HG03520 (cell line): Measurements from ENCODE around the gene RILP.

Experiments used
- ATAC-seq: cut with Tn5 transposase; IDR thresholded peaks from one replicate; pipeline ENCODE4 v1.9.1; 2021; ENCODE audit warnings: mild to moderate bottlenecking, moderate library complexity; ENCODE audit not compliant: unreplicated experiment

Gene RILP

DNA sequence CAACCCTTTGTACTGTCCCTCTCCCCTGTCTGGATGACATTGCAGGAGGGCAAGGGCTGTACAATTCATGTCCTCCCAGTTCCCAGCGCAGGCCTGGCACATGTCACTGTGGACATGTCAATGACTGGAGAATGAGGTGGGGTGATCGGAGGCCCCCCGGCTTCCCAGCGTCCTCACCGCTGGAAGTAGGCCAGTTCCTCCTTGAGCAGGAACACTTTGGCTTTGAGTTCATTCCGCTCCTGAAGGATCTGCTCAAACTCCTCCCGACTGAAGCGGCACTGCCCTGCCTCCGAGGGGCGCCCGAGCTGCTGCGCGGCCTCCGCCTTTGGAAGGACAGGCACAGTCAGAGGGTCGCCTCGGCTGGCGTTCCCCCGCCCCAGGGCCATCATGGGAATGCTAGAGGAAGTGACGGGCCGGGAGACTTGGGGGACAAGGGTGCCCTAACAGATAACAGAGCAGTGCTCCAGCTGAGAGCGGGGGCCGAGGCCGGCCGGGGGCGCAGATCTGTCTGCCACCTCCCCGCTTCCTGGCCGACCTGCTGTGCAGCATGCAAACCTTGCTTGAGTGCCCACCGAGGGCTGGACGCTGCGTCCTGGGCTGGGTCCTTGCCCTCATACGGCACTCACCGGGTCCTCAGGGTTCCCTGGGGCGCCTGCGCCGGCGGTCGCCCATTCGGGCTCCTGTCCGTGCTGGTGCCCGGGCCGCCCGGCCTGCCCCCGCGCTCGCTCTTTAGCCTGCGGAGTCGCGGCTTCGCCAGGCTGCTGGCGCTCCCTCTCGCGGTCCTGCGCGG lies 1.3 kb downstream of the RILP start:
- ATAC-seq, result peak; percentile 22

DNA sequence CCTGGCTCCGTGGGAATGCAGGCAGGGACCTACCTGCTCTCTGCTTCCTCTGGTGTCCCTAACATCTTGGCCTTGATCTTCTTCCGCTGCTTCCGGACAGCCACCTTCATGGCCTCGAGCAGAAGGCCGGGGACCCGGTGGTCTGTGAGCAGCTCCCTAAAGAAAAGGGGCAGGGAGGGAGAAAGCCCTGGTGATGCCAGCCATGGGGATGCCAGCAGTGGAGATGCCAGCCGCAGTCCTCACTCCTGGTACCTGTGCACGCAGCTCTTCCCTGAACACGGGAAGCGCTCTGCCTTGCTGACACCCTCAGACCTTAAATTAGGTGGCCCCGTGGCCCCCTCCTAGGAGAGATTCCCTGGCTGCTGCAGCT lies 1.9 kb downstream of the RILP start:
- ATAC-seq, result no peak

DNA sequence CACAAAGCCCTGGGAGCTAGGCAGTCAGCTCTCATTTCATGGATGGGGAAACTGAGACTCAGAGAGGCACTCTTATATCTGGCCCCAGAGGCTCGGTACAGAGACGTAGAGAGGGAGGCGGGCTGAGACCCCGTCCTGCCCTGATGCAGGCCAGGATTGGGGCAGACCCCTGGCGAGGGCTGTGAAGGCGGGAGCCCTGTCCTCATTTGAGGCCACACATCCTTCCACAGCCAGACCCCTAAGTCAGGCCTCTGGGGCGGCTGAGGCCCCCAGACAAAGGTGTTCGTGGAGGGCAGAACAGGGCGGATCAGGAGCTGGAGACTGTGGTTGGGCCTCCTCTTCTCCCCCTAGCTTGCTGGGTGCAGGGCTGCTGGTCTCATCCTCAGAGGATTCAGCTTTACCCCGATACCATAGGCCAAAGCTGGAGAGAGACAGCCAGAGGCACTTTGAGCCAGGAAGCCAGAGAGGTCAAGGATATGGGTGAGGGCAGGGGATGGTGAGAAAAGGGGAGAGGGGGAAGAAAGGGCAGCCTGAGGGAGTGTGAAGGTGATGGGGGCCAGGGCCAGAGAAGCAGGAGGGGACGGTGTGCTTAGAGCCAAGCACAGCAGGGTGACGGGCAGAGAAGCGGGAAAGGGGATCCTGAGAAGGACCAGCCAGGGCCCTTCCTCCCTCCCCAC lies 3.3 kb downstream of the RILP start:
- no peak for ATAC-seq

DNA sequence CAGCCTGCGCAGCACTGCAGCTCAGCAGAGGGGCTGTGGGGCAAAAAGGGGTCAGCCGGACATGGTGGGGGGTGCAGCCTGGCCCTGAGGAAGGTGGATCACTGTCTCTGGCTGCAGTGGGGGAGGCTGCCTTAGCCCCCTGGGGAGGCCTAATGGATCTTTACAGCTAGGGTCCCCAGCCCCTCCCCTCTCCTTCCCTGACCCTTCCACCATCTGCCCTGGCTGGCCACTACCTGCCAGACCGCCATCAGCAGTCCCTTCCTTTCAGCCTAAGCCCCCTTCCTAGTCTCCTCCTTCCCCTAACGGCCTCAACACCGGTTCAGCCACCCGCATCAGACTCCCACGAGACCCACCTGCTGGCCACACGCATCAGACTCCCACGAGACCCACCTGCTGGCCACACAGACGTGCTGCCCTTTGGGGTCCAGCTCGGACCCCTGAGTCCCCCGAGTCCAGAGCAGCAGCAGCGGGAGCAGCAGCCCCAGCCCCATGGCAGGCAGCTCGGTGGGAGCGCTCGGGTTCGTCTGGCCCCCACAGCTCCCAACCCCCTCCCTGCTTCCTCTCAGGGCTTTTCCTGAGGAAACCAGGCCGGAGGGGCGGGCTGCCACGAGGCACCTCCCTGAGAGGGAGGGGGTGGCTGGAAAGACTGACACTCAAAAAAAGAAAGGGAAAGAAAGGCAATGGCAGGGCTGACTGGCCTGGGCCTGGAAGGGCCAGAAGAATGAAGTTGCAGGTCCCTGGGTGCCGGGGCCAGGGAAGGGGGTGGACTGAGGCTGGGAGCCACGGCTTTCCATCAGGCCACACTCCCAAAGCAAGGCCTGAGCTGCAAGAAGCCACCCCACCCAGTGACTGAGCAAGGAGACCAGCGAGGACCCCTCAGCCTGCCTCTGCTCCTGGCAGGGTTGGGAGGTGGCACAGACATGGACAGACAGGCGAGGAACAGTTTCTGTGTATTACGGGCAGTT lies 4.2 kb downstream of the RILP start, which contains the start of gene SCARF1:
SCARF1 (minus strand) TSS at position 526 of the 965 bp plus-strand sequence; CDS start at position 491, 35 bp downstream.
- ATAC-seq, result no peak

DNA sequence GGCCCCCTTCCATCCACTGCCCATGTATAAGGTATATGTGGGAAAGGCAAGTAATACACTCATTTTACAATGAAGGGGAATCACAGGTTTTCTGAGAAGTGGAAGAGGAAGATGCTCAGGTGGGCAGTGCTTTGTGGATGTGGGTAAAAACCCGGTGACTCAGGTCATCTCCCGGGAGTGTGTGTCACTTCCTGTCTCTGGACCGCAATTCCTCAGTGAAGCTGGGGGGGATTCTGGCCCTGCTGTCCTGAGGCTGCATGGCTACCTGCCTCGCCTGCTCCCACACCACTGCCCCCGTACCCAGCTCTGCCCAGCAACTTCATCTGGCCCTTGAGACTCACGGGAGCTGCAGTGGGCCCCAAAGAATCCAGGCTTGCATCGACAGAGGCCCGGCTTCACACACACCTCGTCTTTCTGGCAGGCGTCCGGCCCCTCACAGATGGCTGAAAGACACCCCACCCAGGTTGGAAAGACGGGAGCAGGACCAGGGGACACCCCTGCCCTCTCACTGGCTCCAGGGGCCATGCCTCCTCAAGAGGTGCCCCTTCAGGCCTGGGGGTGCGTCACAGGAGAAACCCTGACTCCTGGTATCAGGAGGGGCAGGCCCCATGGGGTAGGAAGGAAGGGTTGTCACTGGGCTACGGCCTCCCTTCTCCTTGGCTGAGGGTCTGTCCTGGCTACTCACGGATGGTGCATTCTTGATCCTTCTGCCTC lies 5.0 kb downstream of the RILP start:
- no peak for ATAC-seq

DNA sequence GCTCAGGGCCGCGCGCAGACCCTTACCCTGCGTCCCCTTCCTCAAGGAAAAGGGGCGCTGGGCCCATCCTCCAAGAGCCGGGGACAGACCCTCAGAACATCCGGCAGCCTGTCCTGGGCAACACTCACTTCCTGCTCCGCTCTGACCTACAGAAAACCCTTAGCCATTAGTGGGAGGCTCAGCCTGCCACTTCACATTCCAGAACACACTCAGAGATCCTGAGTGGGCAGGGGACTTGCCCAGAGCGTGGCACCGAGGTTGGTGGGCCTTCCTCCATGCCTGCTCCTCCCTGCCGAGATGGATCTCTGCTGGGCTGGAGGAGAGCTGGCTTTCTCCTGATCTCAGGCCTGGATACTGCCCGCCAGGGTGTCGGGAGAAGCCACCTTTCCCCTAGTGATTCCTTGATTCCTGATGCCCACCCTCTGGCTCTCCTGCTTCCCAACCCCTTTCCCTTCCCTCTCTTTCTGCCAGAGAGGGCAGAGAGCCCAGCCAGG lies 5.6 kb downstream of the RILP start:
- ATAC-seq, result no peak

DNA sequence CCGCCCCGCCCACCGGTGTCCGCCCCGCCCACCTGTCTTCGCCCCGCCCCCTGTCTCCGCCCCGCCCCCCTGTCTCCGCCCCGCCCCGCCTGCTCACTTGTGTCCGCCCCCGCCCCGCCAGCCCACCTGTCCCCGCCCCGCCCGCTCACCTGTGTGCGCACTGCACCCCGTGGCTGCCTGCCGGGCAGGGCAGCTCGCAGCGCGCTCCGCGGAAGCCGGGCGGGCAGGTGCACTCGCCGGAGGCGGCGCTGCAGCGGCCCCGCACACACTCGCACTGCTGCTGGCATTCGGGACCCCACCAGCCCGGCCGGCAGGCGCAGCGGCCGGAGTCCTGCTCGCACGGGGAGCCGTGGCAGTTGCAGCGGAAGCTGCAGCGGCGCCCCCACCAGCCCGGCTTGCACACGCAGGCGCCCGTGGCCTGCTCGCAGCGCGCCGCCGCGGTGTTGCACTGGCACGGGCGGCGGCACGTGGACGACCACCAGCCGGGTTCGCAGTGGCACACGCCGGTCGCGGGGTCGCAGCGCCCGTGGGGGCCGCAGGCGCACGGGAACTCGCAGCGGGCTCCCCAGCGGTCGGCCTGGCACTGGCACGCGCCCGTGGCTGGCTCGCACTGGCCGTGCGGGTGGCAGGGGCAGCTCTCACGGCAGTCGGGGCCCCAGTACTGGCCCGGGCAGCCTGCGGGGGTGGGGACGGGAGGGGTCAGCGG lies 6.2 kb downstream of the RILP start:
- no peak for ATAC-seq

DNA sequence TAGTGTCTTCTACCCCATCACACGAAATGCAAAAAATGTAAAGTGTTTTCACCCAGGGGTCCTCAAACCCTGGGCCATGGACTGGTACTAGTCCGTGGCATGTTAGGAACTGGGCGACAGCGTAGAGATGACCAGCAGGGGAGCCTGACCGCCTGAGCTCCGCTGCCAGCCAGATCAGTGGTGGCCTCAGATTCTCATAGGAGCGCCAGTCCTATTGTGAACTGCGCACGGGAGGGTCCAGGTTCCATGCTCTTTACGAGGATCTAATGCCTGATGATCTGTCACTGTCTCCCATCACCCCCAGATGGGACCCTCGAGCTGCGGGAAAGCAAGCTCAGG lies 8.6 kb downstream of the RILP start:
- no peak for ATAC-seq

DNA sequence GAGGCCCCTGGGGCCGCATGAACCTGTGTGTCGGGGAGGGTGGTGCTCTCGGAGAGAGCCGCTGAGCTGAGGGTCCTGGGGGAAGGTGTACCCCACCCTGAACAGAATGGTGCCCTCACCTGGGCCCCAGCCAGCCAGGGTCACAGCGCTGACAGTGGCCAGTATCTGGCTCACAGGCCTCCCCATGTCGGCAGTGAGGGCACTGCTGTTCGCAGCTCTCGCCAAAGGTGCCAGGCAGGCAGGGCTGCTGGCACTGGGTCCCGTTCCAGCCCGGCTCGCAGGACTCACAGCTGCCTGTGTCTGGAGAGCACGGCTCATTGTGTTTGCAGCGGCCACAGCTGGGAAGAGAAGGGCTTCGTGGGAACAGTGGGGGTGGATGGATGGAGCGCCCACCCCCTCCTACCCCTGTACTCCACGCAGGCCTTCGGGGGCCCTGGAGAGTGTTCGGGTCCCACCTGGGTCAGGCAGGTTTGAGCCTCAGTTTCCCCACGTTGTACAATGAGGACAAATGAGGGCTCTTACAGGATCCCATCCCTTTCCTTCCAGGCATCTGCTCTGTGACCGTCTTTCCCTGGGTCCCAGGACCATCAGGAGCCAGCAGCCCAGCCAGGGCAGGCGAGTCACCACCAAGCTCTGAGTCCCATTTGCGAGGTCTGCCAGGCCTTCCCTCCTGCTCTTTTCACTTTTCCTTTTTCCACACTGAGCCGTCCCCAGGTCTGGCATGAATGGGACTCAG lies 9.2 kb downstream of the RILP start:
- ATAC-seq, result no peak

DNA sequence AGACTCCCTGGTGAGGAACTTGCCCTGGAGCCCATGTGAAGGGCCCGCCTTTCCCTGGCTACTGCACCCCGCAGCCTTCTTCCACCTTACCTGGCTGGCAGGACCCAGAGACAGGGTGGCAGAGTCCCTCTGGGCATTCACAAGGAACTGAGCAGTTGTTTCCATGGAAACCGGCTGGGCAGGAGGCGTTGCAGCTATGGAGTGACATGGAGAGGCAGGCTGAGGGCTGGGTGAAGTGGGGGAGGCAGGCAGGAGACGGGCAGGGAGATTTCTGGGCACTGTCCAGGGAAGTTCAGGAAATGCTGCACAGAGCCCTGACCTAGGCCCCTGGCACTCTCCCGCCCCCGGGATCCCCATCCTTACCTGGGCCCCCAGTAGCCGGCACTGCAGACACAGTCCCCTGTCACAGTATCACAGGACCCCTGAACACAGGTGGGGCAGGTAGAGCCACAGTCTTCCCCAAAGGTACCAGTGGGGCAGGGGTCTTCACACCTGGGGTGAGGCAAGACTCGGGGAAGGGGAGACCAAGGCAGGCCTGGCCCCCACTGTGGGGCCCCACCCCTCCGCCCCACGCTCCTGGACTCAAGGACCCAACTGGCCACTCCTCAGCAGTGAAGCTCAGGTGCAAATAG lies 10.0 kb downstream of the RILP start:
- no peak for ATAC-seq

DNA sequence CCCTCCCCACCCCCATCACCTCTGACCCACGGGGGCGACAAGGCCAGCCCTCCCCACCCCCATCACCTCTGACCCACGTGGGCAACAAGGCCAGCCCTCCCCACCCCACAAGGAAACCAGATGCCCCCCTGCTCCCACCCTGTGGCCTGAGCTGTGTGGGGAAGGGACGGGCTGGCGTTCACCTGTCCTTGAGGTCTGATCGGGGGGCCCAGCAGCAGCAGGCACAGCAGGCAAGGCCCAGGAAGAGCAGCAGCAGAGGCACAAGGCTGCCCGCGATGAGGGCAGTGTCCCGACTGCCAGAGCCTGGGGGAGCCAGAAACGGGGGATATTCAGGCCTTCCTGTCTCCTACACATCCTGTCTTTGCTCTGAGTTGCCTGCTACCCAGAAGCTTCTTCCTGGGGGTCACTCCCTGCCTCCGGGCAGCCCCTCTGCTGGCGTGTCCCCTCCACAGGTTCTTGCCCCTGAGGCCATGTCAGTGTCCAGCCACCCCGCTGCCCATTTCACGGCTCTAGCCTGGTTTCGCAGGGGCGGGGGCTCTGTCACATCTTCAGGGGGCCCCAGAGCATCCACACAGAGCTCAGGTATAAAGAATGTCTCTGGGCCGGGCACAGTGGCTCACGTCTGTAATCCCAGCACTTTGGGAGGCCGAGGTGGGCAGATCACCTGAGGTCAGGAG lies 10.9 kb downstream of the RILP start:
- ATAC-seq, result no peak

DNA sequence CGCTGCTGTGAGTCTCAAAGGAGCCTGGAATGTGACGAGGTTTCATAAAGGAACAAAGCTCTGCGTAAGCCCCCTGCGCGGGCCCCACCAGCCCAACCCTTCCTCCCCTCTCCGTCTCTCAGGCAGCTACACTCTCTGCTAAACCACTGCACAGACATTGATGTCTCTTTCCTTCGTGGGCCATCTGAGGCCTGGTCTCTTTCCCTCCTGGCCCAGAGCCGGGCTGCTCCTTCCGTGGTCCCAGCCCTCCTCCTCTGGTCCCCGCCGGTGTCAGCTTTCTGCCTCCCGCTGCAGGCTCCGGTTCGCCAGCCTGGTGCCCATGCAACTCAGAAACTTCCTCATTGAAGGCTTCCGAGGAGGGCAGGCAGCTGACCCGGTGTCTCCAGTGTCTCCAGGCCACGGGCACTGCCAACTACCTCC lies 11.5 kb downstream of the RILP start:
- ATAC-seq, result no peak

DNA sequence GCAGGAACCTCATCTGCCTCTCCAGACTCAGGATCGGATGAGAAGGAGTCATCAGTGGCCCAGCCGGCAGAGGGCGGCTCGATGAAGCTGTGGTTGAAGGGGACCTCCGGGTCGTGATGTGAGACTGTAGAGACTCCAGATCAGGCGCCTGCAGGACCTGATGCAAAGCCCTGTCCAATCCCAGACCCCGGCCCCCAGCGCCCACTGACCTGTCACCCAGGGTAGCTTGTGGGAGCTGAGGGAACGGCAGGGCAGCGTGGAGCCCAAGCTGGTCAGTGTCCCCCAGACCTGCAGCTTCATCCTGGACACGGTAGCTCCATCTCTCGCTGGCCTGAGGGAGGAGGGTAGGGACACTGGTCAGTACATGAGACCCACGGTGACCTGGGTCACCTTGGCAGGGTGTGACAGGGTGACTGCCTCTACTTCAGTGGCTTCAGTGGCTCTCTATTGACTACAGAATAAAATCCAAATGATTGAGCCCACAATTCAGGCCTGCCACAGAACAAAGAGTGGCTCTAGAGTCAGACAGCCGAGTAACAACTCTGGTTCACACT lies 12.9 kb downstream of the RILP start:
- no peak for ATAC-seq

DNA sequence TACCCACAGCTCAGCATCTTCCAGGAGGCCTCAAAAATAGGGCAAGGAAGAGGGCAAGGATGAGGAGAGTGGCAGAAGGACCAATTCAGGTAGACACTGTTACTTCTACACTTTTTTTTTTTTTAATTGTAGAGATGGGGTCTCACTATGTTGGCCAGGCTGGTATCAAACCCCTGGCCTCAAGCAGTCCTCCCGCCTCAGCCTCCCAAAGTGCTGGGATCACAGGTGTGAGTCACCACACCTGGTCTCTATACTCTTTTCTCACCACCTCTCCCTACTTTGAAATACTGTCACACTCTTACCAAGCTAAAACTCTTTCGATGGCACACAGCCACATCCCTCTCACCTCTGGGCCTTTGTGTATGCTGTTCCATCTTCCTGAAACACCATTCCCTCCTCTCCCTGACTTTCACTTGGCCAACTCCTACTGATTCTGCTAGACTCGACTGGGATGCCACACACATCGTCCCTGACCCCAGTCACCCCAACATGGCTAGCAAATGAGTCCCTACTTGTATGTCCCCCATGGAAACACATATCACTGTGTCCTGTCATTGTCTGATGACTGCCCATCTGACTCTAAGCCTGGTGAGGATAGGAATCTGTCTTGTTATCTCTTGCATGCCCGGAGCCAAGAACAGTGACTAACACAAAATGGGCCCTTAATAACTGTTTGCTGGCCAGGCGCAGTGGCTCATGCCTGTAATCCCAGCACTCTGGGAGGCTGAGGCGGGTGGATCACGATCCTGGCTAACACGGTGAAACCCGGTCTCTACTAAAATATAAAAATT lies 13.8 kb downstream of the RILP start:
- no peak for ATAC-seq

DNA sequence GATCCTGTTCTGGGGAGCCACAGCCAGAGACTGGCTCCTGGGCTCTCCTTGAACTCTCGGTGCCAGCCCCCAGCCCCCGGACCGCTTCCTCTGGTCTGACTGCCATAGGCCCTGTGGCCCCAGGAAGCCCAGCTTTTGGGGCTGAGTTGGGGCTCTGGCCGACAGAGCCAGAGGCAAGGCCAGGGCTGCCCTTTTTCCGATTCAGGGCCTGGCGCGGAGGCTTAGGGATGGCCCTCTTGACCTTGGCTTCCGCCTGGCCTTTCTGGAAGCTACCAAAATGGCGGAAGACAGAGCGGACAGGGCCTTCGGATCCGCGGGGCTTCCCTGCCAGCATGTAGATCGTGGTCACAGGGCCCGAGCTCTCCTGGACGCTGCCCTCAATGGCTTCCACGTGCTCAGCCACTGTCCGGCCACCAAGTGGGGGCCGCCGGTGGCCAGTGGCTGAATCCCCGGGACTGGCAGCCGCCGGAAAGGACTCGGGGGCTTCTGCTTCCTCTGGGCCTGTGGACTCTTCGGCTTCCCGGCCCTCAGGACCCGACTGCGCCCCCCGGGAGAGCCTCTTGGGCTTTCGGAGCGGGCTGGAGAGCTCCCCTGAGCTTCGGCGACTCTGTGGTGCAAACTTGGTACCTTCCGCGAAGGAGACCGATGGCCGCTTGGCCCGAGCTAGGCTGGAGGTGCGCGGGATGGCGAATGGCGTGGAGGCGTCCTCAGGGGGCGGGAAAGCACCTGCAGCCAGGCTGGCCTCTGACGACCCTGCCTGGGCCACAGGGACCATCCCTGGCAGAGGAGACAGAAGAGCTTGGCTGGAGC lies 14.6 kb downstream of the RILP start:
- ATAC-seq, result no peak

DNA sequence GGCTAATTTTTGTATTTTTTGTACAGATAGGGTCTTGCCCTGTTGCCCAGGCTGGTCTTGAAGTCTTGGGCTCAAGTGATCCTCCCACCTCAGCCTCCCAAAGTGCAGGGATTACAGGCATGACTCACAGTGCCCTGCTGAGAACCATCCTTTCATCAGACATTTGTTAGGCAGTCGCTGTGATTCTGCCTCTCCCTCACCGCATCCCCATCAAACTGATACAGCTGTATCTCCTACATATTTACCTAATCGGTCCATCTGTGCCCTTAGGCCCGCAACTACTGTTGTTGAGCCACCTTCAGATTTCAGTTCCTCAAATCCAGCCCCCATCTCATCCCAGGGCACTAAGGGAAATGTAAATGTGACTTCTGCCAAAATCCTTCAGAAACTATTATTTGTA lies 19.0 kb downstream of the RILP start:
- ATAC-seq, result no peak
